ENCODE measurements around the gene HFE.

DNA sequence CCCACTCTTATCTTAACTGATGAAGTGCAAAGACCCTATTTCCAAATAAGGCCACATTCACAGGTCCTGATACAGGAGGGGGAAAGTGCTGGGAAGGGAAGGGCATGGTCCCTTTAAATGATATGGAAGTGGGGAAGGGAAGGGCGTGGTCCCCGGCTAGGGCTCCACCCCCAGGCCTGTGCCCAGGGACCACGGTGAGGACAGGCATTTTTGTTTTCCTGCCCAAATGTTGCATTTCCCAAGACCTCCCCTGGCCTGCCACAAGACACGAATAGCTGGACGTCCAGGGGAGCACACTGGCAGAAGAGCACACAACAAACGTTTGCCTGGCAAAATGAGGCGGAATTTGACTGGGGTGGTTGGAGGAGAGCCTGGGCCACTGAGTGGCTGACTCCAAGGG, 16.1 kb upstream of the HFE start:
- TF ChIP-seq EZH2 (optimal IDR thresholded peaks at IDR 0.05; ENCODE audit: low read depth, low read length): no peak
- TF ChIP-seq, protein P1, sequence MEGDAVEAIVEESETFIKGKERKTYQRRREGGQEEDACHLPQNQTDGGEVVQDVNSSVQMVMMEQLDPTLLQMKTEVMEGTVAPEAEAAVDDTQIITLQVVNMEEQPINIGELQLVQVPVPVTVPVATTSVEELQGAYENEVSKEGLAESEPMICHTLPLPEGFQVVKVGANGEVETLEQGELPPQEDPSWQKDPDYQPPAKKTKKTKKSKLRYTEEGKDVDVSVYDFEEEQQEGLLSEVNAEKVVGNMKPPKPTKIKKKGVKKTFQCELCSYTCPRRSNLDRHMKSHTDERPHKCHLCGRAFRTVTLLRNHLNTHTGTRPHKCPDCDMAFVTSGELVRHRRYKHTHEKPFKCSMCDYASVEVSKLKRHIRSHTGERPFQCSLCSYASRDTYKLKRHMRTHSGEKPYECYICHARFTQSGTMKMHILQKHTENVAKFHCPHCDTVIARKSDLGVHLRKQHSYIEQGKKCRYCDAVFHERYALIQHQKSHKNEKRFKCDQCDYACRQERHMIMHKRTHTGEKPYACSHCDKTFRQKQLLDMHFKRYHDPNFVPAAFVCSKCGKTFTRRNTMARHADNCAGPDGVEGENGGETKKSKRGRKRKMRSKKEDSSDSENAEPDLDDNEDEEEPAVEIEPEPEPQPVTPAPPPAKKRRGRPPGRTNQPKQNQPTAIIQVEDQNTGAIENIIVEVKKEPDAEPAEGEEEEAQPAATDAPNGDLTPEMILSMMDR (IDR thresholded peaks at IDR 0.05; ENCODE audit: low read length): no peak
- TF ChIP-seq EZH2phosphoT487 (IDR thresholded peaks at IDR 0.05; ENCODE audit: low read length): no peak
